Pancreas (tissue), 10 donors: ENCODE measurements around the gene RPL11. TPM values are rescaled to one million over a fixed set of nuclear protein-coding genes. Genes with fewer than 3 reads are reported as not detected.

ENCODE experiments used
- ATAC-seq, 4 donors: fragments of 200-7000 bp; cut with Tn5 transposase; one replicate each; pipeline versions ENCODE4 v1.8.0 to v1.9.1; 2020; ENCODE audit warnings: mild to moderate bottlenecking in 4 of 4, moderate library complexity in 4 of 4
- DNase-seq, 6 donors: peaks; one replicate each; pipeline ENCODE4 v3.0.0-alpha.2; 2020
- FAIRE-seq: peaks from 2 replicates; lab custom pipeline; 2012; peaks lifted over from hg19 to GRCh38; lab: Jason Lieb, UNC
- H3K27ac ChIP-seq, 4 donors: fragments of 200-600 bp; sonication (generic); 1 replicate in 3 of 4; 2 replicates in 1 of 4; pipeline versions ENCODE4 v1.5.0 to v1.8.0; 2020
- H3K27me3 ChIP-seq, 4 donors: fragments of 200-600 bp; one replicate each; pipeline ENCODE4 v1.8.0; 2021
- H3K36me3 ChIP-seq, 3 donors: fragments of 200-600 bp; sonication (generic) in 1 of 3; one replicate each; pipeline versions ENCODE4 v1.5.0 to v1.8.0; 2020 to 2021
- H3K4me1 ChIP-seq, 3 donors: fragments of 200-600 bp; one replicate each; pipeline ENCODE4 v1.8.0; 2021
- H3K4me3 ChIP-seq, 4 donors: fragments of 200-600 bp; sonication (generic) in 2 of 4; one replicate each; pipeline versions ENCODE4 v1.5.0 to v1.8.0; 2020 to 2021
- H3K9me3 ChIP-seq, 4 donors: fragments of 200-600 bp; one replicate each; pipeline ENCODE4 v1.8.0; 2021
- CTCF ChIP-seq, 4 donors: fragments of 200-600 bp; sonication (generic) in 3 of 4; IDR thresholded peaks; one replicate each; pipeline versions ENCODE4 v1.5.0 to v1.8.0; 2021; ENCODE audit warnings: antibody characterized with exemption in 4 of 4
- WGBS, 2 donors: extraction: QIAGEN DNeasy Blood & Tissue Kit; methylation state at CpG; one replicate each; pipeline ENCODE4 v1.1.7; 2013; 5-methylcytosine and 5-hydroxymethylcytosine counted together
- intact Hi-C, 3 donors: fragments of 100-400 bp; cut with DNase I; formaldehyde crosslinking; loops; one replicate each; pipeline versions ENCODE4 v1.11.1 to v1.14.2; 2022
- polyA plus RNA-seq, 2 donors: library from polyadenylated mRNA; stranded (reverse); fragments of 200-250 nt; gene quantifications; one replicate each; pipeline ENCODE4 v1.2.3, GENCODE V29; 2013
- total RNA-seq, 6 donors: library from RNA; stranded (reverse); fragmentation: NEBNext Ultra II Directional in 4 of 6; extraction: Animal tissue kit (Norgen Biotek cat#: 25700) in 4 of 6; gene quantifications; one replicate each; pipeline versions ENCODE4 v1.2.1 to v1.2.4, GENCODE V29; 2021 to 2023
- donor health status: healthy with polysubstance abuse.
- donor health status: DM: no; HTN: no; CAD: no; lungs with moderate emphysema.
- donor health status: DM: no; HTN: no; CAD: no.
- donor health status: control.
- donor health status: control.
- donor health status: Bipolar disorder and iron deficiency.
- donor health status: DM: yes; HTN: yes; CAD: no.
- donor health status: DM: no; HTN: no; CAD: no.
- donor health status: DM: no; HTN: no; CAD: no.
- donor health status: DM: yes; HTN: yes; CAD: no.

Gene RPL11
- total and polyA plus RNA-seq, 8 donors: 511 to 1,484 (median 734) TPM

GRCh38 chr1:23692308-23692871 lies 784 bp downstream of the RPL11 start:
- Histone ChIP-seq H3K27ac (peak overlapping the region in 2 of 4 donors; percentile 73 to 85), H3K4me1 (peaks cover 11 to 34% (median 17%) of the 10 kb centered on the region in 3 donors)
- ATAC-seq: peak in 1 of 4 donors; percentile 5

GRCh38 chr1:23693599-23693998 lies 2.0 kb downstream of the RPL11 start:
- Histone ChIP-seq H3K4me3 (peak overlapping the region in 1 of 4 donors; percentile 79), H3K27me3 (no peaks in the 10 kb centered on the region), H3K36me3 (peaks cover 0 to 36% (median 32%) of the 10 kb centered on the region in 3 donors), H3K9me3 (no peaks in the 10 kb centered on the region), H3K27ac (no peak overlapping the region), H3K4me1 (peaks cover 11 to 39% (median 17%) of the 10 kb centered on the region in 3 donors)
- no peak for DNase-seq
- 39 to 58% methylated on average over 2 of the region's 2 CpGs for WGBS, 2 donors
- no peak for ATAC-seq
- no peak for FAIRE-seq
- no peak for TF ChIP-seq CTCF (IDR thresholded peaks at IDR 0.05)
- intact Hi-C loops: loop anchor here in 1 of 3 donors (10.0 kb wide), 1 partner anchor 51 kb away; the partner anchor contains the start of gene ELOA

More at GRCh38 chr1:23692308-23692871, 784 bp downstream of the RPL11 start:
- WGBS, 2 donors: 2 to 4% methylated on average over 17 of the region's 17 CpGs
- Histone ChIP-seq H3K27me3 (no peaks in the 10 kb centered on the region), H3K4me3 (peak overlapping the region; percentile 62 to 93 (median 83)), H3K36me3 (peaks cover 0 to 32% (median 24%) of the 10 kb centered on the region in 3 donors), H3K9me3 (no peaks in the 10 kb centered on the region)
- DNase-seq: no peak
- TF ChIP-seq CTCF (IDR thresholded peaks at IDR 0.05): no peak
- intact Hi-C loops: loop anchor here in 1 of 3 donors (10.0 kb wide), 1 partner anchor 52 kb away; the partner anchor contains the start of gene ELOA
- FAIRE-seq: no peak

- 25 to 37% methylated on average over 3 of the region's 3 CpGs for WGBS, 2 donors
- TF ChIP-seq CTCF (IDR thresholded peaks at IDR 0.05): no peak
- ATAC-seq (no peak), FAIRE-seq (no peak), DNase-seq (no peak)
- Histone ChIP-seq H3K4me1 (peaks cover 11 to 39% (median 17%) of the 10 kb centered on the region in 3 donors), H3K27me3 (no peaks in the 10 kb centered on the region), H3K9me3 (no peaks in the 10 kb centered on the region), H3K4me3 (peak overlapping the region in 1 of 4 donors; percentile 79), H3K36me3 (peaks cover 2 to 44% (median 32%) of the 10 kb centered on the region in 3 donors), H3K27ac (no peak overlapping the region)
- intact Hi-C loops: loop anchor here in 1 of 3 donors (10.0 kb wide), 1 partner anchor 50 kb away; the partner anchor contains the start of gene ELOA
Measured at GRCh38 chr1:23694371-23694770, 2.8 kb downstream of the RPL11 start.

- DNase-seq: no peak
- TF ChIP-seq CTCF (IDR thresholded peaks at IDR 0.05): no peak
- Histone ChIP-seq H3K27ac (no peak overlapping the region), H3K4me1 (peaks cover 11 to 39% (median 17%) of the 10 kb centered on the region in 3 donors), H3K27me3 (no peaks in the 10 kb centered on the region), H3K36me3 (peaks cover 2 to 57% (median 42%) of the 10 kb centered on the region in 3 donors), H3K4me3 (no peak overlapping the region), H3K9me3 (no peaks in the 10 kb centered on the region)
- intact Hi-C loops: loop anchor here in 2 of 3 donors (5.0 to 10.0 kb wide), 2 partner anchors 47 to 49 kb away; partner anchors contain the start of gene ELOA (in 2 of the 2)
- no peak for FAIRE-seq
- 91 to 99% methylated on average over 3 of the region's 3 CpGs for WGBS, 2 donors
- no peak for ATAC-seq
Measured at GRCh38 chr1:23695667-23696066, 4.1 kb downstream of the RPL11 start.
